Tibial nerve (tissue), 4 donors: ENCODE data around the gene ANGPTL8. TPM values are rescaled to one million over a fixed set of nuclear protein-coding genes. Genes with fewer than 3 reads are reported as not detected.

ENCODE experiments used
- DNase-seq, 2 donors: peaks; one replicate each; pipeline ENCODE4 v3.0.0-alpha.2; 2019; ENCODE audit warnings: low spot score in 2 of 2
- H3K27ac ChIP-seq, 4 donors: fragments of 200-600 bp; sonication (generic) in 3 of 4; one replicate each; pipeline ENCODE4 v1.5.1; 2017 to 2019; ENCODE audit warnings: mild to moderate bottlenecking in 1 of 4
- H3K27me3 ChIP-seq, 2 donors: fragments of 200-600 bp; sonication (generic) in 1 of 2; one replicate each; pipeline versions ENCODE4 v1.5.1 to v1.6.0; 2017 to 2019
- H3K36me3 ChIP-seq, 3 donors: fragments of 200-600 bp; sonication (generic); one replicate each; pipeline ENCODE4 v1.5.1; 2018 to 2019
- H3K4me1 ChIP-seq, 4 donors: fragments of 200-600 bp; sonication (generic) in 3 of 4; one replicate each; pipeline ENCODE4 v1.5.1; 2017 to 2019
- H3K4me3 ChIP-seq, 4 donors: fragments of 200-600 bp; sonication (generic) in 3 of 4; one replicate each; pipeline ENCODE4 v1.5.1; 2017 to 2019; ENCODE audit warnings: mild to moderate bottlenecking in 1 of 4, moderate library complexity in 1 of 4
- H3K9me3 ChIP-seq, 4 donors: fragments of 200-600 bp; sonication (generic) in 3 of 4; one replicate each; pipeline ENCODE4 v1.5.1; 2017 to 2019
- EP300 ChIP-seq, 2 donors: sonication (generic); formaldehyde crosslinking; IDR thresholded peaks; one replicate each; pipeline ENCODE4 v1.6.1; 2017; ENCODE audit warnings: antibody characterized with exemption in 2 of 2, mild to moderate bottlenecking in 1 of 2
- POLR2A ChIP-seq, 2 donors: fragments of 450-650 bp; IDR thresholded peaks; one replicate each; pipeline ENCODE4 v1.6.1; 2017; ENCODE audit warnings: antibody characterized with exemption in 2 of 2, mild to moderate bottlenecking in 2 of 2, moderate library complexity in 2 of 2
- WGBS, 2 donors: methylation state at CpG; one replicate each; pipeline ENCODE4 v1.1.5; 2018; 5-methylcytosine and 5-hydroxymethylcytosine counted together
- total RNA-seq, 4 donors: library from RNA; depleted of rRNA; stranded (reverse); fragments of >200 nt; gene quantifications; one replicate each; pipeline ENCODE4 v1.1.0, GENCODE V29; 2016
- TF ChIP-seq, protein P1 (sequence below), 5 experiments: fragments of 200-600 bp in 3 of 5; fragments of 450-650 bp in 2 of 5; sonication (generic) in 3 of 5; IDR thresholded peaks; one replicate each; pipeline ENCODE4 v1.5.1; 2016 to 2019; ENCODE audit warnings: antibody characterized with exemption in 5 of 5, mild to moderate bottlenecking in 3 of 5, moderate library complexity in 2 of 5

The ANGPTL8 gene
- total RNA-seq, 4 donors from 2014 or later: 2.0 to 13.2 (median 10.8) TPM; not detected in 1

DNA sequence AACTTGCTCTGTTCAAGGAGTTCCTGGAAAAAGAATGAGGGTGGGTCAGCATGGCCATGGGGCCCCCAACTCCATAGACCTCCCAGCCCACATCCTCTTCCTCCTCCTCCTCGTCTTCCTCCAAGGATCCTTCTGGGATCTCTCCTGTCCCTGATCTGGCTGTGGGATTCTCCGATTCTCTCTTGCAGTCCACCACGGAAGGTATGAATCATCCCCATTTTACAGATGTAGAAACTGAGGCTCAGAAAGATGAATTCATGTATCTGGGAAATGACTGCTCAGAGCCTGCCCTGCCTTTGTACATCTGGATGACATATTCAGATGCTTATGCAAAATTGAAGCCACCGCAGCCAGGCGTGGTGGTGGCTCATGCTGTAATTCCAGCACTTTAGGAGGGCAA is 39.9 kb upstream of the ANGPTL8 start:
- 79 to 95% methylated on average over 5 of the region's 5 CpGs for WGBS, 2 donors
- Histone ChIP-seq H3K36me3 (peaks cover 0 to 29% (median 0%) of the 10 kb centered on the region in 3 donors), H3K27ac (peak overlapping the region in 3 of 4 donors; percentile 87 to 96 (median 91)), H3K4me3 (no peak overlapping the region), H3K4me1 (peaks cover 0 to 65% (median 28%) of the 10 kb centered on the region in 4 donors), H3K27me3 (no peaks in the 10 kb centered on the region), H3K9me3 (no peaks in the 10 kb centered on the region)
- no peak for TF ChIP-seq POLR2A (IDR thresholded peaks at IDR 0.05)
- TF ChIP-seq EP300 (IDR thresholded peaks at IDR 0.05): no peak
- TF ChIP-seq, protein P1, sequence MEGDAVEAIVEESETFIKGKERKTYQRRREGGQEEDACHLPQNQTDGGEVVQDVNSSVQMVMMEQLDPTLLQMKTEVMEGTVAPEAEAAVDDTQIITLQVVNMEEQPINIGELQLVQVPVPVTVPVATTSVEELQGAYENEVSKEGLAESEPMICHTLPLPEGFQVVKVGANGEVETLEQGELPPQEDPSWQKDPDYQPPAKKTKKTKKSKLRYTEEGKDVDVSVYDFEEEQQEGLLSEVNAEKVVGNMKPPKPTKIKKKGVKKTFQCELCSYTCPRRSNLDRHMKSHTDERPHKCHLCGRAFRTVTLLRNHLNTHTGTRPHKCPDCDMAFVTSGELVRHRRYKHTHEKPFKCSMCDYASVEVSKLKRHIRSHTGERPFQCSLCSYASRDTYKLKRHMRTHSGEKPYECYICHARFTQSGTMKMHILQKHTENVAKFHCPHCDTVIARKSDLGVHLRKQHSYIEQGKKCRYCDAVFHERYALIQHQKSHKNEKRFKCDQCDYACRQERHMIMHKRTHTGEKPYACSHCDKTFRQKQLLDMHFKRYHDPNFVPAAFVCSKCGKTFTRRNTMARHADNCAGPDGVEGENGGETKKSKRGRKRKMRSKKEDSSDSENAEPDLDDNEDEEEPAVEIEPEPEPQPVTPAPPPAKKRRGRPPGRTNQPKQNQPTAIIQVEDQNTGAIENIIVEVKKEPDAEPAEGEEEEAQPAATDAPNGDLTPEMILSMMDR (IDR thresholded peaks at IDR 0.05): no peak
- no peak for DNase-seq

DNA sequence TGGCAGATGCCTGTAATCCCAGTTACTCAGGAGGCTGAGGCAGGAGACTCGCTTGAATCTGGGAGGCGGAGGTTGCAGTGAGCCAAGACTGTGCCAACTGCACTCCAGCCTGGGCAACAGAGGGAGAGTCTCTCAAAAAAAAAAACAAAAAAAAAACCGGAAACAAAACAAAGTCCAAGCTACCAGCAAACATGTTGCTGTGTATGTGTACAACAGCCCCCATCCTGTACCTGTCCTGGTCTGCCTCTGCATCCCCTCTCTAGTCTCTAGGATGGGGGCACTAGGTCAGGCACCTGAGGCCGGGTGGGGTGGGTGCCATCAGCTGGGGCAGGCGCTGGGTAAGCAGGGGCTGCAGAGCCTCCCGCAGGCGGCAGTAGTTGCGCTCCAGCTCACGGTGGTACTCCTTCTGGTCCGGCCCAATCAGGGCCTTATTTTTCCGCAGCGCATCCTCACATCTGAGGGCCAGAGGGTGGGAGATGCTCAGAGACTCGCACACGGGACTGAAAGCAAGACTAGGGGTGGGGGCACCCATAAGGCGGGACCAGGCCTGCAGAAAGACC is 39.3 kb upstream of the ANGPTL8 start:
- TF ChIP-seq POLR2A (IDR thresholded peaks at IDR 0.05) (no peak), EP300 (IDR thresholded peaks at IDR 0.05) (no peak)
- TF ChIP-seq, protein P1 (IDR thresholded peaks at IDR 0.05): no peak
- Histone ChIP-seq H3K4me3 (no peak overlapping the region), H3K27ac (peak overlapping the region in 2 of 4 donors; percentile 91 to 96), H3K27me3 (no peaks in the 10 kb centered on the region), H3K36me3 (peaks cover 0 to 27% (median 0%) of the 10 kb centered on the region in 3 donors), H3K9me3 (no peaks in the 10 kb centered on the region), H3K4me1 (peaks cover 0 to 65% (median 28%) of the 10 kb centered on the region in 4 donors)
- DNase-seq: no peak
- 80 to 86% methylated on average over 15 of the region's 15 CpGs for WGBS, 2 donors

DNA sequence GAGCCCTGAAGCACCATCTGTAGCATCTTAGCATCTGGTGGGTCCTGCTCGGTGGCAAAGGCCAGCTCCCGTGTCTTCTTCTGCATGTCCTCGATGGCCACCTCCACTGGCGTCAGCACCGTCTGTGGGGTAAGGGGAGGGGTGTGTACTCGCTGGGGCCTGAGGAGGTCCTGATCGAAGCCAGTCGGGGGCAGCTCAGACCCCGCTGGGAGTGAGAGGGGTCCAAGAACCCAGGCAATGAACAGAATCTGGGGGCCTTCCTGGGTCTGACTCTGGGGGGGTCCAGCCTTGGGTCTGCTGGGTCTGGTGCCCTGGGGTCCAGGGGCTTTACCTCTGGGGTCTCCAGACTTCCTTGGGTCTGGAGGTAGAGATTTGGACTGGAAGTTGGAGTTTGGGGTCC is 38.5 kb upstream of the ANGPTL8 start:
- Histone ChIP-seq H3K27me3 (no peaks in the 10 kb centered on the region), H3K9me3 (no peaks in the 10 kb centered on the region), H3K36me3 (peaks cover 0 to 22% (median 0%) of the 10 kb centered on the region in 3 donors), H3K27ac (peak overlapping the region in 2 of 4 donors; percentile 94 to 96), H3K4me3 (no peak overlapping the region), H3K4me1 (peaks cover 0 to 65% (median 22%) of the 10 kb centered on the region in 4 donors)
- TF ChIP-seq, protein P1 (IDR thresholded peaks at IDR 0.05): no peak
- no peak for TF ChIP-seq POLR2A (IDR thresholded peaks at IDR 0.05)
- TF ChIP-seq EP300 (IDR thresholded peaks at IDR 0.05): no peak
- WGBS, 2 donors: 80 to 81% methylated on average over 8 of the region's 9 CpGs
- no peak for DNase-seq

DNA sequence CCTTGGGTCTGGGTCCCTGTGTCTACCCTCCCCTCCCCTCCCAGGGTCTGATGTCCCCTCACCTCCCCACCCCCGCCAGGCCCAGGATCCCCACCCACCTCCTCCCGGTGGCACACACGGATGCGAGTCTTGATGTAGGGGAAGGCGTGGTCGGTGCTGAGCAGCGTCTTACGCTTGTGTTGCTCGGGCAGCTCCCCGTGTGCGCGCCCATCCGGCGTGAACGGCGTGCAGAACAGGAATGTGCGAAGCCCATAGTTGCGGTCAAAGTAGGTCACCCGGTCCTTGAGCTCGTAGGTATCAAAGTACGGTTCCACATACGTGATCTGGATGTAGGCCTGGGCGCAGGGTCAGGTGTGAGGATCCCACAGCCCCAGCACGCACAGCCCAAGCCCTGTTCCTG is 37.6 kb upstream of the ANGPTL8 start:
- Histone ChIP-seq H3K36me3 (peaks cover 0 to 22% (median 0%) of the 10 kb centered on the region in 3 donors), H3K9me3 (no peaks in the 10 kb centered on the region), H3K27me3 (no peaks in the 10 kb centered on the region), H3K4me3 (no peak overlapping the region), H3K4me1 (peaks cover 0 to 62% (median 25%) of the 10 kb centered on the region in 4 donors), H3K27ac (peak overlapping the region in 3 of 4 donors; percentile 84 to 96 (median 94))
- no peak for DNase-seq
- TF ChIP-seq POLR2A (IDR thresholded peaks at IDR 0.05) (no peak), EP300 (IDR thresholded peaks at IDR 0.05) (no peak)
- TF ChIP-seq, protein P1 (IDR thresholded peaks at IDR 0.05): no peak
- 89 to 96% methylated on average over 17 to 24 of the region's 24 CpGs for WGBS, 2 donors

DNA sequence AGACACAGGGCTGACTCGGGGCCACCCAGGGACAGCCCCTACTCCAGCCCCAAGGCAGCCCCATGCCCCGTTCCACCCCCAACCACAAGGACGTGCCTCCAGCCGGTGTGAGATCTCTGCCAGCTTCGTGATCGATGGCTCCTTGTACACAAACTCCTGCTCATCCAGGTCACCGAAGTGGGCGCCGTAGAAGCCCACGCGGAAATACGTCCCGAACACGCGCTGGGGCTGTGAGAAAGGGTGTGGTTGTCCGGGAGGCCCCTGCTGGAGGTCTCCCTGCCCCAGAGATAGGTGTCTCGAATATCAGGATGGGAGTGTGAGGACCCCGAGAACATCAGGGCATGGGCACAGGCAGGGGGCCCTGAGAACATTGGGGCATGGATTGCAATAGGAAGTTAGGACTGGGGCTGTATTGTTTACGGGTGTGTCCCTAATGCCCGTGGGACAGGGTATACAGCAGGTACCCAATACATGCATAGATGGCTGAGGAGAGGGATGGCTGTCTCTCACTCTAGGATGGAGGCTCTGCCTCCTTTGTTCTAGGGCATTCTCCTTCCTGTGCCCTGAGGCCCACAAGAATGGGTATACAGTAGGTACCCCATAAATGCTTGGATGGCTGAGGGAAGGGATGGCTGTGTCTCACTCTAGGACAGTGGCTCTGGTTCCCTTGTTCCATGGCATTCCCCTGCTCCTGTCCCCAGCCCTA is 36.8 kb upstream of the ANGPTL8 start:
- Histone ChIP-seq H3K4me3 (no peak overlapping the region), H3K27me3 (no peaks in the 10 kb centered on the region), H3K9me3 (no peaks in the 10 kb centered on the region), H3K36me3 (peaks cover 0 to 25% (median 0%) of the 10 kb centered on the region in 3 donors), H3K4me1 (peaks cover 0 to 63% (median 25%) of the 10 kb centered on the region in 4 donors), H3K27ac (peak overlapping the region; percentile 84 to 96 (median 94))
- DNase-seq: no peak
- 80 to 86% methylated on average over 20 of the region's 20 CpGs for WGBS, 2 donors
- no peak for TF ChIP-seq POLR2A (IDR thresholded peaks at IDR 0.05)
- TF ChIP-seq, protein P1 (IDR thresholded peaks at IDR 0.05): no peak
- no peak for TF ChIP-seq EP300 (IDR thresholded peaks at IDR 0.05)
